HG03354 (cell line): ENCODE data around the gene RBM14.
"Not testable (repeated sequence)": the region's sequence is repeated elsewhere in the genome, so short reads cannot be mapped to it uniquely, and the experiment has no call there.

ENCODE experiments used
- ATAC-seq: cut with Tn5 transposase; IDR thresholded peaks from one replicate; pipeline ENCODE4 v1.9.1; 2021; ENCODE audit warnings: mild to moderate bottlenecking; ENCODE audit not compliant: unreplicated experiment, poor library complexity, severe bottlenecking

The RBM14 gene, protein sequence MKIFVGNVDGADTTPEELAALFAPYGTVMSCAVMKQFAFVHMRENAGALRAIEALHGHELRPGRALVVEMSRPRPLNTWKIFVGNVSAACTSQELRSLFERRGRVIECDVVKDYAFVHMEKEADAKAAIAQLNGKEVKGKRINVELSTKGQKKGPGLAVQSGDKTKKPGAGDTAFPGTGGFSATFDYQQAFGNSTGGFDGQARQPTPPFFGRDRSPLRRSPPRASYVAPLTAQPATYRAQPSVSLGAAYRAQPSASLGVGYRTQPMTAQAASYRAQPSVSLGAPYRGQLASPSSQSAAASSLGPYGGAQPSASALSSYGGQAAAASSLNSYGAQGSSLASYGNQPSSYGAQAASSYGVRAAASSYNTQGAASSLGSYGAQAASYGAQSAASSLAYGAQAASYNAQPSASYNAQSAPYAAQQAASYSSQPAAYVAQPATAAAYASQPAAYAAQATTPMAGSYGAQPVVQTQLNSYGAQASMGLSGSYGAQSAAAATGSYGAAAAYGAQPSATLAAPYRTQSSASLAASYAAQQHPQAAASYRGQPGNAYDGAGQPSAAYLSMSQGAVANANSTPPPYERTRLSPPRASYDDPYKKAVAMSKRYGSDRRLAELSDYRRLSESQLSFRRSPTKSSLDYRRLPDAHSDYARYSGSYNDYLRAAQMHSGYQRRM

DNA sequence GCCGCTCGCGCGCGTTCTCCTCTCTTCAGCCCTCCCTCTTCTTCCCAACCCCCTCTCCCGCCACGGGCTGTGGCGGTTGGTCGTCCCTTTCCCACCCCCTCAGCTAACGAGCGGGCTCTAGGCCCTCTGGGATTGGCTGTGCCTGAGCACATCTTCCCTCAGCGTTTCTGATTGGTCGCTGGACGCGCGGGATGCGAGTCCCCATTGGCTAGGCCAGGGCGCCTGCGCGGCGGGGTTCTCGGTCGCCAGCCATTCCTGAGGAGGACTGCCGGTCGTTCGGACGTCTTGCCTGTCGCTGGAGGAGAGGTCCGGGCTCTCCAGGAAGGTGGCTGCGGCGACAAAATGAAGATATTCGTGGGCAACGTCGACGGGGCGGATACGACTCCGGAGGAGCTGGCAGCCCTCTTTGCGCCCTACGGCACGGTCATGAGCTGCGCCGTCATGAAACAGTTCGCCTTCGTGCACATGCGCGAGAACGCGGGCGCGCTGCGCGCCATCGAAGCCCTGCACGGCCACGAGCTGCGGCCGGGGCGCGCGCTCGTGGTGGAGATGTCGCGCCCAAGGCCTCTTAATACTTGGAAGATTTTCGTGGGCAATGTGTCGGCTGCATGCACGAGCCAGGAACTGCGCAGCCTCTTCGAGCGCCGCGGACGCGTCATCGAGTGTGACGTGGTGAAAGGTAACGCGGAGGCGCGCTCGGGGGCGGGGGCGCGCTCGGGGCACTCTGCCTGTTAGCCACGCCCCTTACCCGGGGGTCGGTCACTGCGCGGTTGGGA, at the start of gene RBM14:
Gene RBM14, plus strand, starts transcription at position 252 of the 776 bp plus-strand sequence. Its CDS starts 91 bp downstream, at position 343.
- ATAC-seq: peak; percentile 90

- no peak for ATAC-seq
Measured at GRCh38 chr11:66567787-66568123, 48.7 kb upstream of the RBM14 start.

DNA sequence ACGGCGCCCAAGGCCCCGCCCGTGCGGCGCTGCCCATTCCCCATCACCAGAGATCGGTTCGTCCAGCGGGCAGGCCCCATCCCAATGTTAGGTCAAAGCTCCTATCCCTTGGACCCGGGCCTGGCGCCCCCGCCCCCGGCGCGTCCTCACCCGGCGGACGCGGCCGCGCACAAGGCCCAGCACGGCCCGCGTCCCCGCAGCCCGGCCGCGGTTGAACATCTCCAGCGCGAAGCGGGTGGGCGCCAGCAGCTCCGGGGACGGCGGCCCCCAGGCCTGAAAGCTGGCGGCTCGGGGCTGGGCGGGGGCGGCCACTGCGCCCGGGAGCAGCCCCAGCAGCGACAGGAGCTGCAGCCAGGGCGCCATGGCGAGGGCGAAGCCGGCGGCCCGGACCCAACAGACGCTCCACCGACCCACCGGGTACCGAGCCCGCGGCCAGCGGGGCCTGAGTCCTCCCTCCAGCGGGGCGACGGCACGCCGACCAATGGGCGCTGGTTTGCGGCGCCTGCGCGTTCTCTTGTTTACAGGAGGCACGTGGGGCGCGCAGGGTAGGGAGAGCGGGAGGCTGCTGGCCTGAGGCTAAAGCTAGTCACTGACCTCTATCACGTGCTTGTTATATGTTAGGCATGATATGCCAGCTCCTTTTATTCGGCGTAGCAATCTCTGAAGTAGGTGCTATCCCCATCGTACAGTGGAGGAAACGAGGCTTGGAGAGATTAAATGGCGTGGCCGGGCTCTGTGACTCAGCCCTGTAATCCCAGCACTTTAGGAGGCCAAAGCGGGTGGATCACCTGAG, 48.1 kb upstream of the RBM14 start, which contains the start of gene CTSF:
Gene CTSF, minus strand, starts transcription at position 483 of the 793 bp plus-strand sequence. Its CDS starts 120 bp downstream, at position 363.
- no peak for ATAC-seq

DNA sequence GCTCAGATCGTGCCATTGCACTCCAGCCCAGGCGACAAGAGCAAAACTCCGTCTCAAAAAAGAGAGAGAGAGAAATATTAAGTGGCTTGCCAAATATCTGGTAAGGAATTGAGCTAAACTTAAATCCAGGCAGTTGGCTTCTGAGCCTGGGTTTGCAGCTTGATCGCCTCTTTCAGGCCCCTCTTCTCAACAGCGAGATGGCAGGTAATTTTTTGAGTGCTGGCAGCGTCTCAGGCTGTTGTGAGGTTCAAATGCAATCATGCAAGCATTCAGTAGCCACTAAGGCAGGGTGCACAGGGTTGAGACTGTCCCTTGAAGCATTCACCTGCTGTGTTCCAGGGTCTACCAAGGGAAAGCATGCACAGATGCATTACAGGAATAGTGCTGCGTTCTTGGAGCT, 47.4 kb upstream of the RBM14 start:
- ATAC-seq: no peak

GRCh38 chr11:66570079-66570849, 46.2 kb upstream of the RBM14 start:
- ATAC-seq: no peak

DNA sequence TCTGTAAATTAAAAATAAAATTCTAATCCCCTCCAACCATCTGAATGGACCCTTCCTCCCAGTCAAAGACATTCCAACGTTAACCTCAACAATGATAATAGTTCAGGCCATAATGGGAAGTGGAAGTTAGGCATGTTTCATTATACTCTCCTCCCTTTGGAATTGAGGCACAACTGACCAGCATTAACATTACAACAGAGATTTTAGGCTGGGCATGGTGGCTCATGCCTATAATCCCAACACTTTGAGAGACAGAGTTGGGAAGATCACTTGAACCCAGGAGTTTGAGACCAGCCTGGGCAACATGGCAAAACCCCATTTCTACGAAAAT, 45.6 kb upstream of the RBM14 start:
- no peak for ATAC-seq

- ATAC-seq: no peak
Measured at GRCh38 chr11:66579017-66579606, 37.3 kb upstream of the RBM14 start.

GRCh38 chr11:66580803-66581202, 35.6 kb upstream of the RBM14 start:
- ATAC-seq: no peak

DNA sequence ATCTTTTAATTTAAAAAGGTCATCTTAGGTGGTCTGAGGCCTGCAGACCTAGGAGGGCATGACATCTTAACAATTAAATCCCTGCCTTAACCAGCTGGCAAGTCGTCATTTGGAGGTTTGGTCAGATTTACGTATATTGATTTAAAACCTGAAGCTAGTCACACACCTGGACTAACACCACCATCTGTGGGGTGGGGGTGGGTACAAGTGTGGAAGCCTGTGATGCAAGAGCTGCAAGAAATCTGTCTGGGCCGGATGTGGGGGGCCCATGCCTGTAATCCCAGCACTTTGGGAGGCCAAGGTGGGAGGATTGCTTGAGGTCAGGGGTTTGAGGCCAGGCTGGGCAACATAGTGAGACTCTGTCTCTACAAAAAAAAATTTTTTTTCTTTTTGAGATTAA, 35.2 kb upstream of the RBM14 start:
- ATAC-seq: no peak

DNA sequence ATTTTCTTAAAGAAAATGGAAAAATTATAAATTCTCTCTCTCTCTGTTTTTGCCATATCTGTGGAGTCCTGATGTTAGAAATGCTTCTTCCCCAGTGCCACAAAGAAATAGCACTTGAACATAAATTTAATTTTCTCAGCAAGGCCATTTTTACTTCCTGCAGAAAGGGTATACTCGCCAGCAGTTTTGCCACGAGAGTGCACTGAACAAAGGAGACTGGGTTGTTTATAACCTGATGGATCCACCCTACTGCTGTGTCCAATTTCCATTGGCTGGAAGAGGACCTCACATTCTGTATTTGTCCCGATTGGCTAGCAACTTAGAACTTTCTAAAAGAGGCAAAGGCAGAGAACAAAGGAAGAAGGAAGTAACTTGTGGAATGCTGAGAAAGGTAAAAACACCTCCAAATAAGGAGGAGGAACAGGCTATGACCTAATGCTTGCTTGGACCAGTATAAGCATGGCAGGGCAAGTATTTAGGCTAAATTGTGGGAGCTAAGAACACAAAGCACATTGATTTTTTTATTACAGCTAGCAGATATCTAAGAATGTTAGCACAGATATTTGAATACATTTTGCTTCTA, 33.8 kb upstream of the RBM14 start:
- ATAC-seq: not testable (repeated sequence)

DNA sequence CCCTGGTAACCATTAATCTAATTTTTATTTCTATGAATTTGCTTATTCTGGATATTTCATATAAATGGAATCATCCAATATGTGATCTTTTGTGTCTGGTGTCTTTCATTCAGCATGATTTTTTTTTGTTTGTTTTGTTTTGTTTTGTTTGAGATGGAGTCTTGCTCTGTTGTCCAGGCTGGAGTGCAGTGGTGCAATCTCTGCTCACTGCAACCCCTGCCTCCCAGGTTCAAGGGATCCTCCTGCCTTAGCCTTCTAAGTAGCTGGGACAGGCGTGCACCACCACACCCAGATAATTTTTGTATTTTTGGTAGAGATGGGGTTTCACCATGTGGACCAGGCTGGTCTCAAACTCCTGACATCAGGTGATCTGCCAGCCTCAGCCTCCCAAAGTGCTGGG, 31.0 kb upstream of the RBM14 start:
- not testable (repeated sequence) for ATAC-seq

GRCh38 chr11:66586136-66586535, 30.3 kb upstream of the RBM14 start:
- no peak for ATAC-seq

DNA sequence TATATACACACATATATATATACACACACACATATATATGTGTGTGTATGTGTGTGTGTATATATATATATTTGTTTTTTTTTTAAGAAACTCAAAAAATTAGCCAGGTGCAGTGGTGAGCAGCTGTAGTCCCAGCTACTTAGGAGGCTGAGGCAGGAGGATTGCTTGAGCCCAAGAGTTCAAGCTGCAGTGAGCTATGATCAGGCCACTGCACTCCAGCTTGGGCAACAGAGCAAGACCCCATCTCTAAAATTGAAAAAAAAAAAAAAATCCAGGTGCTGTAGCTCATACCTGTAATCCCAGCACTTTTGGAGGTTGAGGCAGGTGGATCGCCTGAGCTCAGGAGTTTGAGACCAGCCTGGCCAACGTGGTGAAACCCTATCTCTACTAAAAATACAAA, 27.1 kb upstream of the RBM14 start:
- ATAC-seq: not testable (repeated sequence)

DNA sequence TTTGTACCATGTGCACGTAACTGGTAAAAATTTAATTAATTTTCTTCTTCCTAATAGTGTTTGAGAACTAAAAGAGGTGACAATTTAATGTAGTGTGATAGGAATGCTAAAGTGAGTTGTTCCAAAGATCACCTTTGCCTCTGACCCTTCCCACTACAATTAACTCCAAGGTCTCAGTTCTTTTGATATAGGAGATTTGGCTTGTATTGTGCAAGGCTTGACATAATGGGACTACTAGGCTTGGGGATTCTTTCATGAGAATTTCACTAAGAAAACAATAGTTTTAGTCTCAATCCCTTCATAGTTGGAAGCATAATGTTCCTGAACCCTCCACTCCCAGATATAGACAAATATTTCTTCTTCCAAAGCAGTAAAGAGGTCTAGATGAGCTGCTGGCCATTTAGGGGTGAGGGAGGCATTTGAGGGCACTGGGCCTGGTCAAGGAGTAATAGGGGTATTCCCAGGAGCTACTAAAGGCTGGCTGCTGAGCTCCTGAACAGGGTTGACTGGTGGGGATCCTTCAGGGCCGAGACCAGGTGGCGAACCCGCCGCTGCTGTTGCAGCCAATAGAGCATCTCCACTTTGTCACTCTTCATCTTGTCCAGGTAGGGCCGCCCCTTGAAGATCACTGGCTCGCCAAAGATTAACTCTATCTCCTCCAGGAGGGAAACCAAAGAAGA, 26.3 kb upstream of the RBM14 start:
- ATAC-seq: no peak

- ATAC-seq: no peak
Measured at GRCh38 chr11:66591175-66591574, 25.3 kb upstream of the RBM14 start.

GRCh38 chr11:66592457-66593302, 23.8 kb upstream of the RBM14 start, which contains the start of the genes CCDC87 and CCS:
Gene CCDC87, minus strand, starts transcription at chr11:66593063. Its CDS starts 48 bp downstream, at chr11:66593015.
Gene CCS, plus strand, starts transcription at chr11:66593185. Its CDS starts 77 bp downstream, at chr11:66593262.
- ATAC-seq: peak; percentile 94

GRCh38 chr11:66593303-66593635, 23.2 kb upstream of the RBM14 start:
- ATAC-seq: no peak
